Right renal cortex interstitium (tissue), 3 donors: ENCODE results near the gene DNM1. TPM values are rescaled to one million over a fixed set of nuclear protein-coding genes. Genes with fewer than 3 reads are reported as not detected.

ENCODE experiments used
- DNase-seq, 3 donors: peaks; one replicate each; pipeline ENCODE4 v3.0.0-alpha.2; 2013; ENCODE audit warnings: low read depth in 3 of 3, low spot score in 2 of 3
- polyA plus RNA-seq, 3 donors: library from polyadenylated mRNA; unstranded; fragments of 120-200 nt; gene quantifications; one replicate each; pipeline ENCODE4 v1.2.1, GENCODE V29; 2013; ENCODE audit not compliant: insufficient read length in 3 of 3

DNM1 gene
- polyA plus RNA-seq, 3 donors = 72.8 to 78.4 (median 74.6) TPM

GRCh38 chr9:128249558-128249907 is 46.4 kb downstream of the DNM1 start:
- DNase-seq = no peak

DNA sequence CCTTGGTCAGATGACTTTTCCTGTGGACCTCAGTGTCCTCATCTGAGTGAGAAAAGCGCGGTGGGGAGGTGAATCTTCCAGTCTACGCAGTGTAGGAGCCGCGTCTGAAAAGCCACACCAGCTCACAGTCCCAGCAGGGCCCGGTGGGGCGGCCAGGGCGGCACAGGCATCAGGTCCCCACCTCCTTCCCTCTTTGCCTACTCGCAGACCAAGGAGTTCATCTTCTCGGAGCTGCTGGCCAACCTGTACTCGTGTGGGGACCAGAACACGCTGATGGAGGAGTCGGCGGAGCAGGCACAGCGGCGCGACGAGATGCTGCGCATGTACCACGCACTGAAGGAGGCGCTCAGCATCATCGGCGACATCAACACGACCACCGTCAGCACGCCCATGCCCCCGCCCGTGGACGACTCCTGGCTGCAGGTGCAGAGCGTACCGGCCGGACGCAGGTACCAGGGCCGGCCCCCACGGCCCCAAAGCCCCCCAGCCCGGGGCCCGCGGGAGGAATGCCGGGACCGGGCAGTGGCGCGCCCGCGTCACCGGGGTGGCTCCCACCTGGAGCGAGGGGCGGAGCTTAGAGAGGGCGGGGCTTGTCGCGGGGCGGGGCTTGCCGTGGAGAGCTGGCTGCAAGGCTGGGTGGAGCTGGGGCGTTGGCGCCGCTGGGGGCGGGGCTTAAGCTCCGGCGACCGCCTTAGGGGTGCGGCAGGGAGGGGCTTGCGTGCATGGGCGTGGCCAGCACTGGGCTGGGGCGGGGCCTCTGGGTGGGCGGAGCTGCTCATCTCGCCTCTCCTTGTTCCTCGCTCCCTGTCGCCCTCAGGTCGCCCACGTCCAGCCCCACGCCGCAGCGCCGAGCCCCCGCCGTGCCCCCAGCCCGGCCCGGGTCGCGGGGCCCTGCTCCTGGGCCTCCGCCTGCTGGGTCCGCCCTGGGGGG is 47.0 kb downstream of the DNM1 start:
- no peak for DNase-seq

GRCh38 chr9:128250839-128251731 is 47.9 kb downstream of the DNM1 start:
- DNase-seq = no peak

DNA sequence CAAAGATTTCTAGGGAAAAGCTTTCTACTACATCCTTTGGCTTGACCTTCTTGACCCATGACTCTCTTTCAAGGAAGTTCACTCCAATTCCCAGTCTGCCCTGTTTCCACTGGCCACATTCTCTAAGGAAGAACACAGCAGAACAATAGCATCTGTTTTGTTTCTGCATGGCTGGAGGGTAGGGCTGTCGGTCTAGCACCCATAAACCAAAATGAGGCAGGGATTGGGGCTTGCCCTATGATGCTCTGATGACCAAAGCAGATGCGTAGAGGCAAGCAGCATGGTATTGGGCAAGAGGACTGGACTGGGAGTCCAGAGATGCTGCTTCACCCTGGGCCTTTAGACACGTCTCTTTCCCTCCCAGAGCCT is 48.5 kb downstream of the DNM1 start:
- no peak for DNase-seq

DNA sequence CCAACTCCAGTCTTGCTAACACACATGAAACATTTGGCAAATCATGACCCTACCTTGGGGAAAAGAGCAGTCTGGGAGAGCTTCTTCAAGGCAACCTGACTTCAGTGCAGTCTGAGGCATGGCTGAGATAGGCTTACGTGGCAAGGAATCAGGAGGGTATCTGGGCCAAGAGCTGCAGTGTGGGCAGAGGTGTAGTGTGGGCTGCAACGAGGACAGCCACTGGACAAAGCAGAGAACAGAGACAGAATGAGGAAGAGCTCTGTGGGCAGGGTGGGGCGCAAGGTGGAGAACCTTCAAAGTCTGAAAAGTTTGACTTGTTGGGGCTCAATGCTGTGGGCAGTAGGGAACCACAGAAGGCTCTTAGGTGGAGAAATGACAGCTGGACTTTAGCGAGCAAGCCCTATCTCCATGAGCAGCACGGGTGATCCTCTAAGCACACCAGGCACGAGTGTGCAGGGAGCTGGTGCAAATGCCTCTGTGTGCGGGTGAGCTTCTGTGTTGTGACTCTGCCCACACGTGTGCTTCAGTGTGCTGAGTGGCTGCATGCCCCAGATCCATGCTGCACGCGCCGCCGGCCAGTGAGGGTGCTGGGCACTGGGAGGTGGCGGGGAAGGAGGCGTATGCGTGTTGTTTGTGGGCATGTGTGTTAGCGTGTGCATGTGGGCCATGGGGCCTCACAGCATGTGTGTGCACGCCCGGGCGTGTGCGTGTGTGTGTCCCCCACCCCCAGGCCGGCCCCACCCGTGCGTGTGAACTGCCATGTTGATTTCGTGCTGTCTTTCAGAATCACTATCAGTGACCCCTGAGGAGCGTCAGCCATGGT is 49.3 kb downstream of the DNM1 start:
- DNase-seq = no peak

GRCh38 chr9:128253140-128253990 is 50.2 kb downstream of the DNM1 start:
- DNase-seq = no peak

GRCh38 chr9:128253991-128254346 is 50.8 kb downstream of the DNM1 start:
- no peak for DNase-seq

- no peak for DNase-seq
Observed at GRCh38 chr9:128254362-128254761, 51.2 kb downstream of the DNM1 start.

GRCh38 chr9:128254855-128255759 is 51.9 kb downstream of the DNM1 start:
- DNase-seq = no peak

DNA sequence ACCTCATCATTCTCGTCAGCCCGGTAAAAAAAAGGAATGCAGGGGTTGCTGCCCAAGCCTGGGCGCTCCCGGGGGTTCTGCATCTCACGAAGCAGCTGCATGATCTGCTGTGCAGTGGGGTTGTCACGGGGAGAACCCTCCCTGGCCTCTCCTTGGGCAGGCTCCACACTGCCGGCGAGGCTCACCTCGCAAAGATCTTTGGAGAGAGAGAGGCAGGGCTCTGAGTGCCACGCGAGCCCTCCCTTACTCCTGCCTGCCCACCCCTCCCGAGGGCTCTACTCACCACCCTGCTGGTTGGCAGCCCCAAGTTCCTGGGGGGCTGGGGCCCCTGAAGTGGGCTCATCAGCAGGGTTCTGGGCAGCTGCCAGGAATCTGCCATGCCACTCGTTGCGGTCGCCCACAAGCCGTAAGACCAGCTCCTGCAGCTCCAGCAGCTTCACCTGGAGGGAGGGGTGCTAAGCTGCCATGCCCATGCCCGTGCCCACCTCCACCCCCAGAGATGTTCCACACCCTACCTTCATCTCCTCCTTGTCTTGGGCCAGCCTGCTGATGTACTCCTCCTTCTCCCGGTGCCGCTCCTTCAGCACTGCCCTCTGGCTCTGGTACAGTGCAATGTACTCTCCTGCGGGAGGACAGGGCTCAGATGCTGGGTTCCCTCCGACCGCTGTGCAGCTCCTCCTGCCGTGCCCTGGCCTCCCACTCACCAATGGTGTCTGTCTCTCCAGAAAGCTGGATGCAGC is 54.1 kb downstream of the DNM1 start:
- DNase-seq = no peak

- DNase-seq = no peak
Observed at GRCh38 chr9:128257907-128258306, 54.7 kb downstream of the DNM1 start.

- no peak for DNase-seq
Observed at GRCh38 chr9:128258326-128258725, 55.1 kb downstream of the DNM1 start.

- DNase-seq = no peak
Observed at GRCh38 chr9:128259156-128259555, 56.0 kb downstream of the DNM1 start.

DNA sequence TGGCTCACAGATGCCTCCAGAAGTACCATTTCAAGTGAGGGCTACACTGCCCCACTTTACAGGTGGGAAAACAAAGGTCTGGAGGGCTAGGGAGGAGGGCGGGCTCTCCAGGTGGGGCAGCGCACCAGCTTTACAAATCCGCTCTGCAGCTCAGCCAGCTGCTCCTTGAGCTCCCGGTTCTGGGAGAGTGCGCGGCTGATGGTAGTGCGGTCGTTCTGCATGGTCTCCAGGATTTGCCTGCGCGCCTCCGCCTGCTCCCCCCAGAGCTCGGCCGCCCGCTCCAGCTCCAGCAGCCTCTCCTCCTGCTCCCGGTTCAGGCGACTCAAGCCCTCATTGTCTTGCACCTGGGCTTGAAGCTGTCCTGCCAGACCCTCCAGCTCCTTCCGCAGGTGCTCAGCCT is 57.2 kb downstream of the DNM1 start:
- DNase-seq = no peak

- DNase-seq = no peak
Observed at GRCh38 chr9:128262687-128263086, 59.5 kb downstream of the DNM1 start.

- no peak for DNase-seq
Observed at GRCh38 chr9:128265348-128265847, 62.2 kb downstream of the DNM1 start.

GRCh38 chr9:128266868-128267590 is 63.9 kb downstream of the DNM1 start:
- no peak for DNase-seq
